Measurements from ENCODE around the gene ABCA13.

- TF ChIP-seq CTCF (conservative IDR thresholded peaks at IDR 0.05; ENCODE audit: low read depth, low read length) (no peak), POLR2A (IDR thresholded peaks at IDR 0.05; ENCODE audit: low read depth, low read length) (no peak), CEBPB (IDR thresholded peaks at IDR 0.05; ENCODE audit: low read depth, low read length) (no peak), USF2 (IDR thresholded peaks at IDR 0.05; ENCODE audit: low read depth, low read length) (no peak), CHD1 (IDR thresholded peaks at IDR 0.05; ENCODE audit: low read depth, low read length) (no peak), RAD21 (IDR thresholded peaks at IDR 0.05; ENCODE audit: low read length) (no peak), BHLHE40 (IDR thresholded peaks at IDR 0.05; ENCODE audit: low read depth, low read length) (no peak), MAFK (IDR thresholded peaks at IDR 0.05; ENCODE audit: low read depth, low read length) (no peak), FOS (IDR thresholded peaks at IDR 0.05; ENCODE audit: low read depth, low read length) (no peak)
Measured at GRCh38 chr7:48551652-48552051, 380.4 kb downstream of the ABCA13 start.
